GM06990 (cell line): ENCODE results near the gene ZBTB46.

ENCODE experiments used
- DNase-seq: peaks from one replicate; pipeline ENCODE4 v3.0.0-alpha.2; 2011; ENCODE audit not compliant: insufficient read length; ENCODE audit errors: extremely low read depth
- H3K27me3 ChIP-seq: replicated peaks from 2 replicates; pipeline ENCODE4 v1.6.0; 2011; ENCODE audit warnings: low read length; ENCODE audit not compliant: control insufficient read depth, insufficient read depth
- H3K36me3 ChIP-seq: 2 replicates; pipeline ENCODE4 v1.5.1; 2011; ENCODE audit warnings: low read length; ENCODE audit not compliant: control insufficient read depth, insufficient read depth
- H3K4me3 ChIP-seq: replicated peaks from 2 replicates; pipeline ENCODE4 v1.5.1; 2011; ENCODE audit warnings: low read depth, mild to moderate bottlenecking, control low read depth, low read length
- CTCF ChIP-seq: IDR thresholded peaks from 2 replicates; pipeline ENCODE4 v1.5.1; 2011; ENCODE audit warnings: low read length, control low read depth, mild to moderate bottlenecking, inconsistent platforms; ENCODE audit not compliant: insufficient read depth, poor library complexity, severe bottlenecking

Gene ZBTB46

GRCh38 chr20:63746751-63747315, 84.2 kb downstream of the ZBTB46 start:
- TF ChIP-seq CTCF = no peak
- DNase-seq = no peak
- no peaks in the 10 kb centered on the region for H3K27me3 ChIP-seq
- H3K36me3 ChIP-seq = peaks cover 3% of the 10 kb centered on the region
- no peak overlapping the region for H3K4me3 ChIP-seq

- TF ChIP-seq CTCF = no peak
- DNase-seq = no peak
- no peak overlapping the region for H3K4me3 ChIP-seq
- no peaks in the 10 kb centered on the region for H3K27me3 ChIP-seq
- peaks cover 3% of the 10 kb centered on the region for H3K36me3 ChIP-seq
Measured at GRCh38 chr20:63745961-63746731, 84.9 kb downstream of the ZBTB46 start.

- H3K4me3 ChIP-seq = no peak overlapping the region
Measured at GRCh38 chr20:63745424-63745805, 85.6 kb downstream of the ZBTB46 start.

GRCh38 chr20:63744574-63745423, 86.3 kb downstream of the ZBTB46 start:
- no peak for DNase-seq
- peaks cover 3% of the 10 kb centered on the region for H3K36me3 ChIP-seq
- no peaks in the 10 kb centered on the region for H3K27me3 ChIP-seq
- TF ChIP-seq CTCF = no peak
- no peak overlapping the region for H3K4me3 ChIP-seq

More at GRCh38 chr20:63745424-63745805, 85.6 kb downstream of the ZBTB46 start:
- Histone ChIP-seq H3K36me3 (peaks cover 3% of the 10 kb centered on the region), H3K27me3 (no peaks in the 10 kb centered on the region)
- DNase-seq = no peak
- TF ChIP-seq CTCF = no peak

- TF ChIP-seq CTCF = no peak
- Histone ChIP-seq H3K36me3 (peaks cover 3% of the 10 kb centered on the region), H3K27me3 (no peaks in the 10 kb centered on the region), H3K4me3 (no peak overlapping the region)
- no peak for DNase-seq
Measured at GRCh38 chr20:63744158-63744557, 86.9 kb downstream of the ZBTB46 start.
